DND-41 (cell line): Measurements from ENCODE around the gene MAPK14.

Source experiments
- EZH2 ChIP-seq: IDR thresholded peaks from 3 replicates; pipeline ENCODE4 v1.6.1; 2012; ENCODE audit warnings: borderline replicate concordance, low read depth, mild to moderate bottlenecking, moderate library complexity, low read length, inconsistent platforms; ENCODE audit not compliant: severe bottlenecking
- TF ChIP-seq, protein P1 (sequence below): IDR thresholded peaks from 2 replicates; pipeline ENCODE4 v1.5.1; 2012; ENCODE audit warnings: borderline replicate concordance, low read length, moderate library complexity, mild to moderate bottlenecking; ENCODE audit not compliant: poor library complexity, severe bottlenecking; ENCODE audit errors: extremely low read depth

DNA sequence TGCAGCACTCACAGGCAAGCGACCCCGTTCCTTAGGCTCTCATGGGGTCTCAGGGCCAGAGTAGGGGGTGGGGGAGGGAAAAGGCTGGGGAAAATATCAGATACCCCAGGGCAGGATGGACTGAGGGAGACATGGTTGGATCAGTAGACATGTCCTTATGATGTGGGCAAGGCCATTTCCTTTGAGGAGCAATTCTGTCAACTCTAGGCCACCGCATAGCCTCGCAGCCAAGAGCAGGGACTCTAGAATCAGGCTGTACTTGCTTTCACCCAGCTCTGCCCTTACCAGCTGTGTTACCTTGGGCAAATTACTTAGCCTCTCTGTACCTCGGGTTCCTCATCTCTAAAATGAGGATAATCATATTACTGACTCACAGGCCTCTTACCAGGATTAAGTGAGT is 100.5 kb downstream of the MAPK14 start:
- TF ChIP-seq, protein P1, sequence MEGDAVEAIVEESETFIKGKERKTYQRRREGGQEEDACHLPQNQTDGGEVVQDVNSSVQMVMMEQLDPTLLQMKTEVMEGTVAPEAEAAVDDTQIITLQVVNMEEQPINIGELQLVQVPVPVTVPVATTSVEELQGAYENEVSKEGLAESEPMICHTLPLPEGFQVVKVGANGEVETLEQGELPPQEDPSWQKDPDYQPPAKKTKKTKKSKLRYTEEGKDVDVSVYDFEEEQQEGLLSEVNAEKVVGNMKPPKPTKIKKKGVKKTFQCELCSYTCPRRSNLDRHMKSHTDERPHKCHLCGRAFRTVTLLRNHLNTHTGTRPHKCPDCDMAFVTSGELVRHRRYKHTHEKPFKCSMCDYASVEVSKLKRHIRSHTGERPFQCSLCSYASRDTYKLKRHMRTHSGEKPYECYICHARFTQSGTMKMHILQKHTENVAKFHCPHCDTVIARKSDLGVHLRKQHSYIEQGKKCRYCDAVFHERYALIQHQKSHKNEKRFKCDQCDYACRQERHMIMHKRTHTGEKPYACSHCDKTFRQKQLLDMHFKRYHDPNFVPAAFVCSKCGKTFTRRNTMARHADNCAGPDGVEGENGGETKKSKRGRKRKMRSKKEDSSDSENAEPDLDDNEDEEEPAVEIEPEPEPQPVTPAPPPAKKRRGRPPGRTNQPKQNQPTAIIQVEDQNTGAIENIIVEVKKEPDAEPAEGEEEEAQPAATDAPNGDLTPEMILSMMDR = no peak
- TF ChIP-seq EZH2 = no peak
